ENCODE results near the gene CLEC2A.
"Not testable (repeated sequence)": the region's sequence is repeated elsewhere in the genome, so short reads cannot be mapped to it uniquely, and the experiment has no call there.

CLEC2A gene, protein sequence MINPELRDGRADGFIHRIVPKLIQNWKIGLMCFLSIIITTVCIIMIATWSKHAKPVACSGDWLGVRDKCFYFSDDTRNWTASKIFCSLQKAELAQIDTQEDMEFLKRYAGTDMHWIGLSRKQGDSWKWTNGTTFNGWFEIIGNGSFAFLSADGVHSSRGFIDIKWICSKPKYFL

DNA sequence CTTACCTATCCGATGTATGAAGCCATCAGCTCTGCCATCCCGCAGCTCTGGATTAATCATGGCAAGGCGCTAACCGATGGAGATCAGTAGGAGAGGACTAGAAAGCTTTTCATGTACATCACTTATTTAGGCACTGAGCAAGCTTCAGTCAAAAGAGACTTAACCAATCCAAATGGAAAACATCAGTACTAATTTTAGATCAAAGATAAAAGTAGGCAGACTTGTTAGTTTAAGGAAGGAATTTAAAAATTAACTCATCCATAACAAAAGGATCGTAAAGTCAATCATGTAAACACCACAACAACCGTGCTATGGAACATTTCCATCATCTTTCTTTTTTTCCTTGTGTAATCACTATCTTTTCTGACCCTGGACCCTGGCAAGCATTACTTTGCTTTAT is at the start of gene CLEC2A:
CLEC2A (minus strand) TSS at position 101 of the 400 bp plus-strand sequence; CDS start at position 60, 41 bp downstream.
- DNase-seq = no peak

DNA sequence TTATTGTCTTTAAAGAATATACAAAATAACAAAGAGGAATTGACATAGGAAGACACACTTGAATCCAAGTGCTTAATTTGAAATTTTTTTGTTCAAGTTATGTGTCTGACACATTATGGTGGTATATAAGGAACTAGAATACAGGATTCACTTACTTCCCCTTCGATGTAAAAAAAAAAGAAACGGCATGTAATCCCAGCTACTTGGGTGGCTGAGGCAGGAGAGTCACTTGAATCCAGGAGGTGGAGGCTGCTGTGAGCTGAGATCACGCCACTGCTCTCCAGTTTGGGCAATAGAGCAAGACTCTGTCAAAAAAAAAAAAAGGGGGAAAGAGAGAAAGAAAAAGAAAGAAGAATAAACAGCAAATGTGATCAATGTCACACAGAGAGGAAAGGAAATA is 48.0 kb upstream of the CLEC2A start:
- no peak for DNase-seq

DNA sequence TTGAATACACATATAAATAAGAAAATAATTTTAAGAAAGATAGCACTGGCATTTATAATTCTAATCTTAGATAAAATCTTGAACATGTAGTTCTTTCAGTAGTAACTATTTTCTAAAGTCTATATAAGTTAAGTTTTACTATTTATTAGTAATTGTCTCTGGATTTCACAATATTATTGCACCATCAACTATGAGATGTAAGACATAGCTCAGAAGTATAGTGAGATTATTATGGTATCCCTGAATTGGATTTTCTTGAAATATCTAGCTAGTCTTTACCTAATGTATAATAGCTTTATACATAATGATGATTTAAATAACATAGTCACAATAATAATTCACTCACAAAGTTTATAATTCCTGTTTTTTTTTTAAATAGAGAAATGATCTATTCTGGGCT is 45.7 kb upstream of the CLEC2A start:
- DNase-seq = no peak

DNA sequence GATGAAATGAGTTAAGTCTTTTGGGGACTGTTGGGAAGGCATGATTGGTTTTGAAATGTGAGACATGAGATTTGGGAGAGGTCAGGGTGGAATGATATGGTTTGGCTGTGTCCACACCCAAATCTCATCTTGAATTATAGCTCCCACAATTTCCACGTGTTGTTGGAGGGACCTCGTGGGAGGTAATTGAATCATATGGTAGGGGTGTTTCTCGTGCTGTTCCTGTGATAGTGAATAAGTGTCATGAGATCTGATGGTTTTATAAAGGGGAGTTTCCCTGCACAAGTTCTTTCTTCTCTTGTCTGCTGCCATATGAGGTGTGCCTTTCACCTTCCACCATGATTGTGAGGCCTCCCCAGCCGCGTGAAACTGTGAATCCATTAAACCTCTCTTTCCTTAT is 44.5 kb upstream of the CLEC2A start:
- not testable (repeated sequence) for DNase-seq

DNA sequence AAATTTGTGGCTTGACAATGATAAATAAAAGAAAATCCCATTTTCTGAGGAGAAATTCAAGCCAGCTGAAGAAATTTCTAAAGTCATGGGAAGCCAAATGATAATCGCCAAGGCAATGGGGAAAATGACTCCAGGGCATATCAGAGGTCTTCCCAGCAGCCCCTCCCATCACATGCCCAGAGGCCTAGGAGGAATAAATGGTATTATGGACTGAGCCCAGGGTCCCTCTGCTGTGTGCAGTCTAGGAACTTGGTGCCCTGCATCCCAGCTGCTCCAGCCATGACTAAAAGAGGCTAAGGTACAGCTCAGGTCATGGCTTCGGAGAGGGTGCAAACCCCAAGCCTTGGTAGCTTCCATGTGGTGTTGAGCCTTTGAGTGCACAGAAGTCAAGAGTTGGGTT is 43.4 kb upstream of the CLEC2A start:
- no peak for DNase-seq

DNA sequence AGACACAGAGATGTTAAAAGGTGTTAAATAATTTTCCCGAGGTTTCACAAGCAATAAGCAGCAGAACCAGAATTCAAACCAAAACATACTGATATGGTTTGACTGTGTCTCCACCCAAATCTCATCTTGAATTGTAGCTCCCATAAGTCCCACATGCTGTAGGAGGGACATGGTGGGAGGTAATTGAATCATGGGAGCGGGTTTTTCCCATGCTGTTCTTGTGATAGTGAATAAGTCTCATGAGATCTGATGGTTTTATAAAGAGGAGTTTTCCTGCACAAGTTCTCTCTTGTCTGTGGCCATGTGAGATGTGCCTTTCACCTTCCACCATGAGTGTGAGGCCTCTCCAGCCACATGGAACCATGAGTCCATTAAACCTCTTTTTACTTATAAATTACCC is 42.6 kb upstream of the CLEC2A start:
- DNase-seq = not testable (repeated sequence)

DNA sequence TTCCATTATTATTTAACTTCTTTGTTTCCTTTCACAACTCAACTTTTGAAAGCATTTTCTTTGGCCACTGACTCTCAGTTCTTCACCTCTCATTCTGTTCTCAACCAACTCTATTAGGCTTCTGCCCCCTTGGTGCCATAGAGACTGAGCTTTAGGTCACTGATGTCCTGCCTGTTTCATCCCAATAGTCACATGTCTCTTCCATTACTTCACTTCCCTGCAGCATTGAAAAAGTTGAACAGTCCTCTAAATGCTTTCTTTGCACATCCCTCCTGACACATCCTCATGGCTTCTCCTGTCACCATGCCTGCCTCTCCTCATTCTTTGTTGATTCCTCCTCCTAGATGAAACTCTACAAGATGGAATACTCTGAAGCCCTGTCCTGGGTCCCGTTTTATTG is 41.8 kb upstream of the CLEC2A start:
- no peak for DNase-seq

DNA sequence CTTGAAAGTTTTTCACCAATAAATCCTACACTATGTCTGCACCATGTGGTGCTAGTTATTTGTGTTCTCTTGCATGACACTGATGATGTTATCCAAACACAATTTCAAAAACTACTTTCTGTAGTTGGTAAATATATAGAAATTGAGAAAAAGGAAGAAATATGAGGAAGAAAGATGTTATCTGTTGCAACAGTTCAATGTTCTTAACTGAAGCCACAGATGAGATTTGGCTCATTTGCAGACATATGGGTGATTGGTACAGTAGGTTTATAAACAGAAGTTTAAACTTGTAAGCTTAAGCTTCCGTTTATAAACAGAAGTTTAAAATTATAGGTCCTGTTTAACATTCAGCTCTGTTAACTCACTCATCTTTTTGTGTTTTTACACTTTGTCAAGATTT is 39.0 kb upstream of the CLEC2A start, which contains the start of gene CLEC12A:
CLEC12A (plus strand) TSS at position 229 of the 400 bp plus-strand sequence. CDS start 188 bp downstream, outside the sequence.
- DNase-seq = no peak

DNA sequence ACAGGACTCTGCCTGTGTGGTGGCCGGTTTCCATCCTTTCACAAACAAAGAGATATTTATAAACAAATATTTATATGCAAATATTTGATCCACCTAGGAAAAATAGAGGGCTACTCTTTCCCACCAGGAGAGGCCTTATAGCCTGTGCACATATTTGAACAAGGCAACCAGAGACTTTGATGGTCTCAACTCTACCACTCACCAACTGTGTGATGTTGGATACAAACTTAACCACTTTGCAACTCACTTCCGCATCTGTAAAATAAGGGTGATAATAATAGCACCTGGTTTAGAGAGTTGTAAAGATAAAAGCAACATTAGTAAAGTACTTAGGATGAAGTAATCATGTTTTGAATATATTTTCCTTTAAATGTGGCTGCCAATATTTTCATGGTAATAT is 37.5 kb upstream of the CLEC2A start:
- DNase-seq = no peak

DNA sequence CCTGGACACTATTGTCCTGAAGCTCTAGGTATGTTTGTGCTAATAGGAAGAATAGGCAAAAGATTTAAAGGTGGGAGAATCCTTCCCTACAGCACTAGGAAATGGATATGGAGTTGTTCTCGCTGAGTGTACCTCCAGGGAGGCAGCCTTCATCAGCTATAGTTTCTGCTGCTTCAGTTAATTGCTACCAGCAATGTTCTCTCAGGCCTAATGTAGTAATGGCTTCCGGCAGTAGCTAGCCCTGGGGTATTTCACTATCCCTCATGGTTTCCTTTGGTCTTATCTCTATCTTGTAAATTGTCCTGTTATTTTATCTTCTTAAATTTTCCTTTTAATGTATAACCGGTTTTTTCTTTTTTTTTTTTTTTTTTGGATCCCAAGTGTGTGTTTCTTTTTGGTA is 29.7 kb upstream of the CLEC2A start:
- no peak for DNase-seq

DNA sequence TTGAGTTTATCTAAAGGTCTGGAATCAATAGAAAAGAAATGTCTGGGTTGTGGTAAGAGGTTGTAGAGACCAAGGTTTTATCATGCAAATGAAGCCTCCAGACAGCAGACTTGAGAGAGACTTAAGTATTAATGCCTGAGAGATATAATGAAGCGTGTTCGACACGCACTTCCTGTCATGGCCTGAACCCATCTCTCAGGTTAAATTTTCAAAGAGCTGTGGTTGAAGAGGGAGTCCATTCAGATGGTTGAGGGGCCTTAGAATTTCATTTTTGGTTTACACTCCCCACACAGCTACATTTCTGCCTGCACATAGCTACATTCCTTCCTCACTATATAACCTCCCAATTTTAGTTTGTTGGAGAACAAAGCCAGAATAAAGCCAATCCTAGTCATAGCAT is 28.9 kb upstream of the CLEC2A start:
- DNase-seq = no peak

DNA sequence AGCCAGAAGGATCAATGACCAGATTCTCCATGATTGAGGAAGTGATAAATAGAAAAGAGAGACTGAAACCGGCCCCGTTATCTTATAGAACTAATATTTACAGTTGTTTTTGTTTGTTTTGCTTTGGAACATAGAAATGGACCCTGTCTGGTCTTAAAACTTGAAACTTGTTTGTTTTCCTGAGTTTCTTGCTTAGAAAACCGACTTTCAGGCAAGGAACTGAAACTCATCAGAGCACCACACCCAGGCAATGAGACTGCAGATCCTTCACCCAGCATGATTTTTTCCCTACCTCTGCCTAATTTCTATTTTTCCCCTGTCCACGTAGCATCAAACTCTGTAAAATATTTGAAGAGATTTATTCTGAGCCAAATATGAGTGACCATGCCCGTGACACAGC is 28.4 kb upstream of the CLEC2A start:
- no peak for DNase-seq

DNA sequence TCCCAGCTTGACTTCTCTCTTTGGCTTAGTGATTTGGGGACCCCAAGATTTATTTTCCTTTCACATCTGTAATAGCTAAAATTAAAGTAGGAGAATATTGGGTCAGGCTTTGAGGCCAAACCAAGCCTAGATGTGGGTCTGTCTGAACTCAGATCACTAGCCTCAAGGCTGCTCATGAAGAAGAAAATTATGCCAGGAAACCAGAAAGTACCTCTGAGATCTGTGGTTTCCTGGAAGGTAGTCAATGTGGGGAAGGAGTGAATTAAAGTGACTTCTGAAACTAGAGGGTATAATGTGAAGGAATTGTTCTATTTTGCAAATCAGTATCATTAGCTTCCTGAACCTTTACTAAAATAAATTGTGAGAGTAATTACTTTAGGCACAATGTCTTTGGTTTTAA is 25.7 kb upstream of the CLEC2A start:
- no peak for DNase-seq

DNA sequence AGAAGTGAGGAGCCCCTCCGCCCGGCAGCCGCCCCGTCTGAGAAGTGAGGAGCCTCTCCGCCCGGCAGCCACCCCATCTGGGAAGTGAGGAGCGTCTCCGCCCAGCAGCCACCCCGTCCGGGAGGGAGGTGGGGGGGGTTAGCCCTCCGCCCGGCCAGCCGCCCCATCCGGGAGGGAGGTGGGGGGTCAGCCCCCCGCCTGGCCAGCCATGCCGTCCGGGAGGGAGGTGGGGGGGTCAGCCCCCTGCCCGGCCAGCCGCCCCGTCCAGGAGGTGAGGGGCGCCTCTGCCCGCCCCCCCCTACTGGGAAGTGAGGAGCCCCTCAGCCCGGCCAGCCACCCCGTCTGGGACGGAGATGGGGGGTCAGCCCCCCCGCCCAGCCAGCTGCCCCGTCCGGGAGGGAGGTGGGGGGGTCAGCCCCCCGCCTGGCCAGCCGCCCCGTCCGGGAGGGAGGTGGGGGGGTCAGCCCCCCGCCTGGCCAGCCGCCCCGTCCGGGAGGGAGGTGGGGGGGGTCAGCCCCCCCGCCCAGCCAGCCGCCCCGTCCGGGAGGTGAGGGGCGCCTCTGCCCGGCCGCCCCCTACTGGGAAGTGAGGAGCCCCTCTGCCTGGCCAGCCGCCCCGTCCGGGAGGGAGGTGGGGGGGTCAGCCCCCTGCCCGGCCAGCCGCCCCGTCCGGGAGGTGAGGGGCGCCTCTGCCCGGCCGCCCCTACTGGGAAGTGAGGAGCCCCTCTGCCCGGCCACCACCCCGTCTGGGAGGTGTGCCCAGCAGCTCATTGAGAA is 21.0 kb upstream of the CLEC2A start:
- not testable (repeated sequence) for DNase-seq

DNA sequence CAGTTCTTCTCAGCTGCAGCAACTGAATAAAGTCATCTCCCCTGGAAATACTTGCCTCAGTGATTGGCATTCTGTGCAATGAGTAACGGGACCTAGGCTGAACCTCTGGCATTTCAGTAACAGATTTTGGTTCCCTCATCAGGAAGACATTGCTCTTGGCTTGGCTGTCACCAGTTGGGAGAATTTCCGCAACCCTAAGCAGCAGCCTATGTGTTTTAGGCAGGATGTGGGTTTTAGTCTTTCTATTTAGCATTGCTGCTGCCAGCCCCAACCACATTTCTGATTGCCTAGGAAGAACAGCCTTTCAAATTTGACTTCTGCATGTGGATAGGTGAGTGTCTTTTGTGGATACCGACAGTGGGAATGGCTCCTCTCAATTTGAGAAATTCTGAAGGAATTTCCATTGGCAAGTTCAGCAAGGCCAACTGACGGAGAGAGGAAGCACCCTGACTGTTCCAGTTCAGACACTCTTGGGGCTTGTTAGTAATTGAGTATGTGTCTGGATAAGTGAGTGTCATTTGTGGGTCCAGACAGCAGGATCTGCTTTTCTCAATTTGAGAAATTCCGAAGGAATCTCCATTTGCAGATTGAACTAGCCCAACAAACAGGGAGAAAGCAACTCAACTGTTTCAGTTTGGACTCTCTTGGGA is 19.0 kb upstream of the CLEC2A start:
- DNase-seq = no peak

DNA sequence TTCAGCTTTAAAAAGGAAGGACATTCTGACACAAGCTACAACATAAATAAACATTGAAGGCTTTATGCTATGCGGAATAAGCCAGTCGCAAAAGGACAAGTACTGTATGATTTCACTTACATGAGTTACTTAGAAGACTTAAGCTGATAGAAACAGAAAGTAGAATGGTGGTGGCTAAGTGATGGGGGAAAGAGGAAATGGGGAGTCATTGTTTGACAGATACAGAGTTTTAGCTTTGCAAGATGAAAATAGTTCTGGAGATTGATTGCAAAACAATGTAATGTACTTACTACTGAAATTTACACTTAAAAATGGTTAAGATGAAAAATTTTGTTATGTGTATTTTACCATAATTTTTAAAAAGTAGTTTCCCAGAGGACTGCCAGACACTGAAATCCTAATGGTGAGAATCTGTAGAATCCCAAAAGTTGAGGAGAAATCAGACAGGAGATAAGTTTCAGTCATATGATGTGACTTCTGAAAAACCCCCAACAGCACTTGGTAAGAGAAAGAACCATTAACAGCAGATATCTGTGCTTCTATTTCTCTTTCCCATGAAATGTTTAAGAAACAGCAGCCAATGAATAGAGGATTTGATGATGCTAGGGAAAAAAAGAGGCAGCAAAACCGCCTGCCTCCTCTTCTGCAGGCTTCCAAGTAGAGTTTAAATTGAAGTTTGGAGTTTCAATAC is 16.6 kb upstream of the CLEC2A start:
- DNase-seq = no peak

DNA sequence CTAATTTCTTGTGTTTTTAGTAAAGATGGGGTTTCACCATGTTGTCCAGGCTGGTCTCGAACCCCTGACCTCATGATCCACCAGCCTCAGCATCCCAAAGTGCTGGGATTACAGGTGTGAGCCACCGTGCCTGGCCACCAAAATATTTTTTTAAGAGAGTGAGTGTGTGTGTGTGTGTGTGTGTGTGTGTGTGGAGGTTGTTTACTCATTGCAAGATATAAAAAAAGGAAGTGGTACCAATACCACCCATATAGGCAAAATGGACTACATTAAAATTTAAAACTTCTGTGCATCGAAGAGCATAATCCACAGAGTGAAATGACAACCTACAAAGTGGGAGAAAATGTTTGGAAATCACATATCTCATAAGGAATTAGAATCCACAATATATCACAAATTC is 15.5 kb upstream of the CLEC2A start:
- no peak for DNase-seq

DNA sequence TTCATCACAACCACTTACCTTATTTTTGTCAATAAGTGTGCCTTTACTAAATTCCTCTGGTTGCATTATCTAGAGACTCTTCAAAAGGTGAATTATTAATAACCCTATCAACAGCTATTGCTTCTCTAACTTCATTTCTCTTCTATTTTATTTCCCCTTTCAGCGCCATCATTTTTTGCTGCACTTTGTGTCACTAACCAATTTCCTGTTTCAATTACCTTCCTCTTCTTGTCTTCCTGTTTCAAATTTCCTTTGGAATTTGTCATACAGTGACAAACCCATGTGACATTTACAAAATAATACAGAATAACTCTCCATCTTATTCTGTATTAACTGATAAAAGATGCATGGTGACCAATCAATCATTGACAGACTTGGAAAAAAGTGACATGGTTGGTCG is 12.2 kb upstream of the CLEC2A start:
- no peak for DNase-seq

DNA sequence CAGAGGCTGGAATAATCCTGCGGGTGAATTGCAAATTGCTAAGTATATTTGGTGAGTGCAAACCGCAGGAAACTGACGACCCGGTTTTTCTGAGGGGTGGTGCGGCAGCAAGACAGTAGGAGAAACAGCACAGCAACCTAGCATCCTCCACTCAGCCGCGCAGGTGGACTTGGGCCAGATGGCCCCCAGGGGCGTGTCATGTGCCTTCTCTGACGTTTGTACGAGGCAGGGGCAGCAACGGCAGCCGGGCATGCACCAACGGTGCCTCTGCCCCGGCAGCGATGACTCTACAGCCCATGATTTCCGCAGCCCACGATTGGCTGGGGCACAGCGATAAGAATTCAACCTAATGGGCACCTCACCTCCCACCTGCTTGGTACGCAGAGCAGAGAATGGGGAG is 11.1 kb upstream of the CLEC2A start:
- DNase-seq = no peak

DNA sequence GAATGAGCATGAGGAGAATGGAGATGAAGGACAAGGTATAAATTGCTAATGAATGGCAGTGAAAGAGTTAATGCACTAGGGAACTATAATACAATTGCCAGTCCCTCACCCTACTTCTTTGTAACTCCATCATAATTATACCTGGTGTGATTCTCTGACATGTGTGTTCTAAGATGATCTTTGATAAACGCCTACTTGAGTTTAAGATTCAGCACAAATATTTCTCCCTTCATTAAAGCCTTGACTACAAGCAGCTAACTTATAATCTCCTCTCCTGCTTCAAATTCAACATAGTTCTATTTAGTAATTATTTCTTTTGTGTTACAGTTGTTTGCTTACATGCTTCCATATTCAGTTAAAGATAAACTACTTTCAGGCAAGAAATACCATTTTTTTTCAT is 9.7 kb upstream of the CLEC2A start:
- DNase-seq = no peak

DNA sequence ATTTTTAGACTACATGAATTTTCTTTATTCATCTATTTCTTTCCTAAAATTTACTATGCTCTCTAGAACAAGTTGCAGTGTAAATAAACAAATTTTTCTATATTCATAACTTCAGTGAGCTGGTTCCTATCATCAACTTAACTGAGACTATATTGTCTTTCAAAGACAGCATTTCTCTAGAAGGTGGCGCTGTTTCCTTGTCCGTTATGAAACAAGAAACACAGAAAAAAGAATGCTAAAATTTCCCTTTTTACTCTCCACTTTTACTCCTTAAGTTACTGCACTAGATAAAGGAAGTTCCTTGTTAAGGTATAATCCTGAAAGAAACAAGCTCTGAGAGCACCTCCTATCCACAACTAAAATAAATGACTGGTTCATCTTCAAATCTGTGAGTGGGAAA is 8.2 kb upstream of the CLEC2A start:
- DNase-seq = no peak

DNA sequence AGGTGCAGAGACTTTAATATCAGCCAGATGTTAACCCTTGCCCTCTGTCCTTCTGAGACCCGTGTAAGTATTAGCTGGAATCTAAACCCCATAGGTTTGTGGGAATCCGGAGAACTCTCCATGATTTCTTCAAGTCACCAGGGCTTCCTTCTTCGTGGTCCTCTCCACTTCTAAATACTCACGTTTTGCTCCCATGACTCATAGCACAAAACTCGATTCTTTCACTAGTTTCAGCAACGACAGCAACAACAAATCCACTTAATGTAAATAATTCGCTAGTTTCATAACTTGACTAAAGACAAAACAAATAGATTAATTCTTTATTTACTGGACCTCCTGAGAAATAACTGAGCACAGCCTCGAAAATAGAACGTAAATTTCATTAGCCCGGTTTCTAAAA is 4.4 kb upstream of the CLEC2A start:
- no peak for DNase-seq

DNA sequence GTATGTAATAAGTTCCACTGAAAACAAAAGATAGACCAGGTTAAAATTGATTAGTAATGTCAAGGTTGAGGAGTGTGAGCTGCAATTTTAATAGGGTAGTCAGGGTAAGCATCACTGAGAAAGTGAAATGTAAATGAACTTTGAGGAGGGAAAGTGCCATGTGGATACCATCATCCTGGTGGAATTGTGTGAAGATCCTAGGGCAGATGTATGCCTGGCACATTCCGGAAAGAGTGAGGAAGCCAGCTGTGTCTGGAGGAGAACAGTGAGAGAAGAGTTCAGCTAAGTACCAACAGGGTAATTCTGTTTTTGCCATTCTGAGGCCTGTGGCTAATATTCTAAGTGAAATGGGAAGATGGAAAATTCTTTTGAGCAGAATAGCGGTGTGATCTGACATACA is 2.9 kb upstream of the CLEC2A start:
- DNase-seq = no peak

DNA sequence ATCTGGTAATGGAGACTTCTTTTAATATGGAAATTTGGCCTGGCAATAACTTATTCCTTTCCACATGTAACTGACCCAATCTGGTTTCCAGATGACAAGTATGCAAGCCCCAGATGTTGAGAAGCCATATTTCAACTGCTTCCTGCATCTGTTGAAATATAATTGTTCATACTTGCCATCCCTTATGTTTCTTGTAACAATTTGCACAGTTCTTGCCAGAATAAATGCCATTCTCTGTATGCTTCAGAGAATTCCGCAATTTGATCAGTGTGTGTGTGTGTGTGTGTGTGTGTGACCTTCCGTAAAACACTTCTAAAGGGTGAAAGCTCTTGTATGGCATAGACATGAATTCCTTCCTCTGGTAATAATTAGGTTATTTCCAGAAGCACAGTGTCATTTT is 1.8 kb upstream of the CLEC2A start:
- no peak for DNase-seq

All from NCI-H446 treated with DMSO at 0.1 percent for 48 hours (cell line).